ENCODE data around the gene MOSMO. TPM values are rescaled to one million over a fixed set of nuclear protein-coding genes. Genes with fewer than 3 reads are reported as not detected.
"Not testable (repeated sequence)": the region's sequence is repeated elsewhere in the genome, so short reads cannot be mapped to it uniquely, and the experiment has no call there.

Gene MOSMO
- total RNA-seq, 1 donor from 2014 or later = 17.6 TPM

- intact Hi-C loops (cut with micrococcal nuclease) = no loop called here
Observed at GRCh38 chr16:22089910-22090309, 82.0 kb downstream of the MOSMO start.

GRCh38 chr16:22091721-22092120 is 83.8 kb downstream of the MOSMO start:
- intact Hi-C loops (cut with micrococcal nuclease) = no loop called here

GRCh38 chr16:22092143-22092933 is 84.4 kb downstream of the MOSMO start, which contains the start of gene VWA3A:
TSS of gene VWA3A (plus strand) at chr16:22092541. CDS start at chr16:22092638, 97 bp downstream.
- intact Hi-C loops (cut with micrococcal nuclease) = no loop called here

GRCh38 chr16:22093331-22093730 is 85.4 kb downstream of the MOSMO start:
- intact Hi-C loops (cut with micrococcal nuclease) = no loop called here

GRCh38 chr16:22093996-22094395 is 86.1 kb downstream of the MOSMO start:
- intact Hi-C loops (cut with micrococcal nuclease) = no loop called here

- intact Hi-C loops (cut with micrococcal nuclease) = loop anchor here (1.0 kb wide), 4 partner anchors 21 to 145 kb away; partner anchors contain the start of genes PDZD9 and UQCRC2
Observed at GRCh38 chr16:22098405-22099255, 90.7 kb downstream of the MOSMO start.

GRCh38 chr16:22099256-22099975 is 91.5 kb downstream of the MOSMO start:
- intact Hi-C loops (cut with micrococcal nuclease) = loop anchor here (1.0 kb wide), 4 partner anchors 22 to 146 kb away; partner anchors contain the start of genes PDZD9 and UQCRC2

GRCh38 chr16:22103441-22103840 is 95.5 kb downstream of the MOSMO start:
- intact Hi-C loops (cut with micrococcal nuclease) = no loop called here

- intact Hi-C loops (cut with micrococcal nuclease) = no loop called here
Observed at GRCh38 chr16:22109258-22109898, 101.5 kb downstream of the MOSMO start.

- intact Hi-C loops (cut with micrococcal nuclease) = not testable (repeated sequence)
Observed at GRCh38 chr16:22111629-22112028, 103.7 kb downstream of the MOSMO start.

GRCh38 chr16:22116095-22116700 is 108.3 kb downstream of the MOSMO start:
- intact Hi-C loops (cut with micrococcal nuclease) = no loop called here

GRCh38 chr16:22117609-22118008 is 109.7 kb downstream of the MOSMO start:
- intact Hi-C loops (cut with micrococcal nuclease) = no loop called here

- intact Hi-C loops (cut with micrococcal nuclease) = no loop called here
Observed at GRCh38 chr16:22120440-22120839, 112.5 kb downstream of the MOSMO start.

GRCh38 chr16:22122239-22122638 is 114.3 kb downstream of the MOSMO start:
- intact Hi-C loops (cut with micrococcal nuclease) = no loop called here

- intact Hi-C loops (cut with micrococcal nuclease) = no loop called here
Observed at GRCh38 chr16:22123146-22123545, 115.2 kb downstream of the MOSMO start.

GRCh38 chr16:22123759-22124490 is 116.0 kb downstream of the MOSMO start:
- intact Hi-C loops (cut with micrococcal nuclease) = no loop called here

- intact Hi-C loops (cut with micrococcal nuclease) = no loop called here
Observed at GRCh38 chr16:22124583-22125284, 116.8 kb downstream of the MOSMO start.

GRCh38 chr16:22126037-22126558 is 118.2 kb downstream of the MOSMO start:
- intact Hi-C loops (cut with micrococcal nuclease) = no loop called here

GRCh38 chr16:22128537-22128936 is 120.6 kb downstream of the MOSMO start:
- intact Hi-C loops (cut with micrococcal nuclease) = not testable (repeated sequence)
